ENCODE data around the gene ATG10.

DNA sequence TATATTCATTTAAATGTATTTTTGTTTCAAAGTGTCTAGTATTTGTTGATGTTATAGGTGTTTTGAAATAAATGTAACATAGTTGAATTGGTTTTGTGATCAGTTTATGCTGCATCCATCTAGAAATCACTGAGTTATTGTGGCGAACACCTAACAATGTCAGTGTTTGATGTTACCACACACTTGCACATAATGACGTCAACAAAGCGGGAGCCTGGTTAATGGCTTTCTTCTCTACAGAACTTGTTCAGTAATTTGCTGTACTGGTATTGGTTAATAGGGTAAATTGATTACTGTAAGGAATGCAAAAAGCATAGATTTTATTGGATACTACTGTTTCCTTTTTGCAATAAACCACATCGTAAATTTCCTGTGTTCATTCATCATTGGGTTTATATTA lies 133.0 kb downstream of the ATG10 start:
- TF ChIP-seq EZH2 (IDR thresholded peaks at IDR 0.05; ENCODE audit: borderline replicate concordance, low read depth, low read length, severe bottlenecking) = no peak
- TF ChIP-seq, protein P1, sequence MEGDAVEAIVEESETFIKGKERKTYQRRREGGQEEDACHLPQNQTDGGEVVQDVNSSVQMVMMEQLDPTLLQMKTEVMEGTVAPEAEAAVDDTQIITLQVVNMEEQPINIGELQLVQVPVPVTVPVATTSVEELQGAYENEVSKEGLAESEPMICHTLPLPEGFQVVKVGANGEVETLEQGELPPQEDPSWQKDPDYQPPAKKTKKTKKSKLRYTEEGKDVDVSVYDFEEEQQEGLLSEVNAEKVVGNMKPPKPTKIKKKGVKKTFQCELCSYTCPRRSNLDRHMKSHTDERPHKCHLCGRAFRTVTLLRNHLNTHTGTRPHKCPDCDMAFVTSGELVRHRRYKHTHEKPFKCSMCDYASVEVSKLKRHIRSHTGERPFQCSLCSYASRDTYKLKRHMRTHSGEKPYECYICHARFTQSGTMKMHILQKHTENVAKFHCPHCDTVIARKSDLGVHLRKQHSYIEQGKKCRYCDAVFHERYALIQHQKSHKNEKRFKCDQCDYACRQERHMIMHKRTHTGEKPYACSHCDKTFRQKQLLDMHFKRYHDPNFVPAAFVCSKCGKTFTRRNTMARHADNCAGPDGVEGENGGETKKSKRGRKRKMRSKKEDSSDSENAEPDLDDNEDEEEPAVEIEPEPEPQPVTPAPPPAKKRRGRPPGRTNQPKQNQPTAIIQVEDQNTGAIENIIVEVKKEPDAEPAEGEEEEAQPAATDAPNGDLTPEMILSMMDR (IDR thresholded peaks at IDR 0.05; ENCODE audit: borderline replicate concordance, extremely low read depth, low read length, poor library complexity, severe bottlenecking) = no peak
